NCI-H2107 treated with DMSO at 0.1 percent for 48 hours (cell line): ENCODE measurements around the gene EFHD1.
A peak's percentile ranks its signal among the peaks of the same experiment; 100 is the strongest.
"Not testable (repeated sequence)": the region's sequence is repeated elsewhere in the genome, so short reads cannot be mapped to it uniquely, and the experiment has no call there.

ENCODE experiments used
- DNase-seq: peaks from one replicate; lab custom pipeline; 2025; ENCODE audit not compliant: unreplicated experiment; lab: John Stamatoyannopoulos, UW

EFHD1 gene

DNA sequence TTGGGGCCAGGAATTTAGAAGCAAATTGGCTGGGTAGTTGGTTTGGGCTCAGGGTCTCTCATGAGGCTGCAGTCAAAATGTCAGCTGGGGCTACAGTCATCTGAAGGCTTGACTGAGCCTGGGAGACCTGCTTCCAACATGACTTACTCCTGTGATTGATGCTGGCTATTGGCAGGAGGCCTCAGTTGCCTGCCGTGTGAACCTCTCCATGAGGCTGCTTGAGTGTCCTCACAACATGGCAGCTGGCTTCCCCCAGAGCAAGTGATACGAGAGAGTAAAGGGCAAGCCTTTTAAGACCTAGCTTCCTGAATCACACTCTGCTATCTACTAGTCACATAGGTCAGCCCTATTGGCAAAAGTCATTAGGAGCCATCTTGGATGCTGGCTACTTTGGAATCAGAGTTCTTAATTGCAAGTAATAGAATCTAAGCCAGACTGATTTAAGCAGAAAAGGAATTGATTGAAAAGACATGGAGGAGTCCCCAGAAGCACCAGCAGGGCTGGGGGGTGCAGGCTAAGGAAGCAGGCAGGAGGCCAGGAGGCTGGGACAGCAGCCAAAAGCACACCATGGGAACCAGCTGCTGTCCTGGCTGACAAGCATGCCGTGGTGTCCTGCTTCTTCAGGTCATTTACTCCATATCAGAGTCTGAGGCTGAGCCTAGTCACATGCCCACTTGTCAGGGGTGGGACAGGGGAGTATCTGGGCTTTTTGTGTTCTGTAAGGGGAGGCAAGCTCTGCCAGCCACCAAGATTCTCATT, 55.9 kb downstream of the EFHD1 start:
- no peak for DNase-seq

DNA sequence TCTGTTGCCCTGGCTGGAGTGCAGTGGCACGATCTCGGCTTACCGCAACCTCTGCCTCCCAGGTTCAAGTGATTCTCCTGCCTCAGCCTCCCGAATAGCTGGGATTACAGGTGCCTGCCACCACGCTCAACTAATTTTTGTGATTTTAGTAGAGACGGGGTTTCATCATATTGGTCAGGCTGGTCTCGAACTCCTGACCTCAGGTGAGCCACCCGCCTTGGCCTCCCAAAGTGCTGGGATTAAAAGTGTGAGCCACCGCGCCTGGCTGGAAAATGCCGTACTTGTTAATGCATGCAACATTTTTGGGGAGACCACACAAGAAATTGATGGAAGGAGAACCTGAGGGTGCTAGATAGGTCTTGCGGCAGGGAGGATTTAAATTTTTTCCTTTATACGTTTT, 57.7 kb downstream of the EFHD1 start:
- DNase-seq, result not testable (repeated sequence)

DNA sequence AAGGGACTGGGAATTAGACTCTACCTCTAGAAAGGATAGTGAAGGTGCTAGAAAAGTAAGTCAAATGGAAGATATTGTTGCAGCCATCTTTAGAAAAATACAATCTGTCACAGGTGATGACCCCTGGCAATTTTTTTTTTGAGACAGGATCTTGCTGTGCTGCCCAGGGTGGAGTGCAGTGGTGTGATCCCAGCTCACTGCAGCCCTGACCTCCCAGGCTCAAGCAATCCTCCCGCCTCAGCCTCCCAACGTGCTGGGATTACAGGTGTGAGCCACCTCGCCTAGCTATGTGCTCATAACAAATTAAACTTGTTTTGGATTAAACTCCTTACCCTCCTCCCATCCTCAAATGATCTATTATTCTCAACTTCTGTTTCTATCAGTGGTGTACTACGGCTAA, 59.9 kb downstream of the EFHD1 start:
- no peak for DNase-seq

DNA sequence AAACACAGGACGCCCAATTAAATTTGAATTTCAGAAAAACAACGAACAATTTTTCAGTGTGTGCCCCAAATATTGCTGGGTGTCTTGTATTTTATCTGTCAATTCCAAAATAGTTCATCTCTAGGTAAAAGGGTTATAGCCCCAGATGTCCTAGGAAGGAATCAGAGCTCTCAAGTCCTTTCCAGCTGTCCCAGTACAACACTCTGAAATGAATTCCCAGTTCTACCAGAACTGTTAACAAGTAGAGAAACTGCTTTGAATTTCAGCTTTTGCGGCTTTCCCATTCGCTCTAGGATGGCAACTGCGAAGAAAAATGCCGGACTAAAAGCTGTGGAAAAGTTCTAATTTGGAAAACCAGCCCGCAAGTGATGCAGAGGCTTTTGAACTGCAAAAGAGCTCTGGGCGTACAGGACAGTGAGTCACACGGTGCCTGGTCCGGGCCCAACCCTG, 63.2 kb downstream of the EFHD1 start:
- DNase-seq, result no peak

DNA sequence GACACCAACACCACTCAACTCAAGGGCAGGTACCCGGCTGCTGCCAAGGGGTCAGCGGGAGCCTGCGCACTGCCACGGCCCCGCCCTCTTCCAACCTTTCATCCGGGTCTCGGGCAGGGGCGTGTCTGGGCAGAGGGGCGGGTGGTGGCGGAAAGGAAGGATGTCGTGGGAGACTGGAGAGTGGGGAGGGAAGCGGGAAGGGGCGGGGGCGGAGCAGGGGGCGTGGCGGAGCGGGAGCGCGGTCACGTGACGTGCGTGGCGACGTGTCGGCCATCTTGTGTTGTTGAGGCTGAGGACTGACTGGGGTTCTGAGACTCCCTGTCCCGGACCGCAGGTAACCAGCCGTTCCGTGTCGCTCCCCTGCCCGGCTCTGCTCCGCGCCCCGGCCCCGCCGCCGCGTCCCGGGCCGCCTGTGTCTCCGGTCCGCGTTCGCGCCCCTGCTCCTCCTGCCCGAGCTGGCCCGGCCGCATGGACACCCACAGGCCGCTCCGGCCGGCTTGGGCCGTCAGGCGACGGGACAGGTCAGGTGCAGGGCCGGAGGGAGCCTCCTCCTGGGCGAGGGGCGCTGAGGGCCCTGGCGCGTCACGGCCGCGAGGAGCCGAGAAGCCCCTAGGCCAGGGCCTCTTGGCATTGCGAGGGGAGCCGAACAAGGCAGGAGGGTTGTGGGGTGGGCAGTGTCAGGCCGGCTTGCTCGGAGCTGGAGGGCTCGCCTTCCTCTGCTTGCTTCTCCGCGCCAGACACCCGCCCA, 63.8 kb downstream of the EFHD1 start, which contains the start of gene GIGYF2:
Gene GIGYF2, plus strand, starts transcription at position 273 of the 748 bp plus-strand sequence. CDS start 37,867 bp downstream, outside the sequence.
- DNase-seq, result peak; percentile 89

DNA sequence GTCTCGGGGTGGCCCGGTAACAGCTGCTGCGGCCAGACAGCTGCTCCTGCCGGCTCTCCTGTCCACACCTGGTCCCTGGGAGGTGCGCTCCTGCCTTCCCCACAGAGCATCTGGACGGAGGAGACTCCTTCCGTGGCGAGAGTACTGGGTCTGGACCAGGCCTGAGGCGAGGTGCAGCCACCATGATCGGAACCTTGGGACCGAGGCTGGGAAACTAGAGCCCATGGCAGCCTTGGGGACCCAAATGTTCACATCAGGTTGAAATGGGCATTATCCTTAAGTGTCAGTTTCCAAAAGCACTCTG, 64.4 kb downstream of the EFHD1 start:
- no peak for DNase-seq

DNA sequence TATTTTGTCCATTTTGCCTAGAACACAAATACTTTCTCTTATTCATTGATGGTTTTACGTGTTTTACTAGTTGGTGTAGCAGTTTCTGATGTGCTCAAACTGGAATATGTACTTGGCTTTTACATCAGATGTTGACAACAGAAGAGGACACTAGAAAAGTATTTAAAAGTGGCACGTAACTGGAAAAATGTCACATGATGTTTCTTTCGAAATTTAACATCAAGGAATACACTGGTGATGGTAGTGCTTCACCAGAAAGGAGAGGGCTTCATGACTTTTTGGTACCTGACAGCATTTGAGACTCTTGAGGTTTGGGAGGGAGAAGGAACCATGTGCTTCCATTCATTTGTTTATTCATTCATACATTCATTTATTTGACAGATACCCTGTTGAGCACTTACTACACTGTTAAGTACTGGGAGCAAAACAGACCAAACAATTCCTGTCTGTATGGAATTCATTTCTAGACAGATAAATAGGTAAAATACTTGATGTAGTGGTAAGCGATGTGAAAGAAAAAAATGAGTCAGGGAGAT, 65.2 kb downstream of the EFHD1 start:
- no peak for DNase-seq

DNA sequence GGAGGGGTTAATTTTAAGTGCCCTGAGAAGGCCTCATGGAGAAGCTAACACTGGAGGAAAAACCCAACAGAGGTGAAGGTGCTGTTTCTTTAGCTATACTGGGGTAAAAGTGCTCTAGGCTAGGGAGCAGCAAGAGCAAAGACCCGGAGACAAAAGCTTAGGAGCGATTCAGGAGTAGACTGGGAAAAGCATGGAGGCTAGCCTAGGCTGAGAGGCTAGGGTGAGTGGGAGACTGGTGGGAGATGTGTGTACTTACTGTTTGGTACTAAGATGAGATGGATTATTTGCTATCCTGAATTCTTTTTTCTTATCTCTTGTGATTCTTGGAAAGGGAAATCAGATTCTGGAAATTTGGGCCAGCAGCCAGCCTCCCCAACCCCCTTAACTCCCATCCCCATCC, 65.7 kb downstream of the EFHD1 start:
- DNase-seq, result no peak

DNA sequence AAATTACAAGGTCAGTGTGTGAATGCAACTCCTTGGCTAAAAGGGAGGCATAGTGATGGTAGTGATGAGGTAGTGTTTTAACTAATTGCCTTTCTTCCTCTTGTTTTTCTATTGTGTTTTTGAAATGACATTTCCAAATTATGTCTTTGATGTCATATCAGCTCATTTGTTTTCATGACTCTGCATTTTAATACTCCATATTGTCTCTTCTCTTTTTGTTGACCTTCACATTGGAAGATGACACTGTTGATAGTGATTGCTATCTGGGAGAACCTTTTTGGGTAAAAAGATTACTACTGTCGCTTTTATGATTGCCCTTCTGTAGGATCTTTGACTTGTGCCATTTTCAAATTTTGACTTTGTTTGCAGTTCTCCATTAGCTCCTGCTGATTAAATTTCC, 66.8 kb downstream of the EFHD1 start:
- DNase-seq, result no peak

DNA sequence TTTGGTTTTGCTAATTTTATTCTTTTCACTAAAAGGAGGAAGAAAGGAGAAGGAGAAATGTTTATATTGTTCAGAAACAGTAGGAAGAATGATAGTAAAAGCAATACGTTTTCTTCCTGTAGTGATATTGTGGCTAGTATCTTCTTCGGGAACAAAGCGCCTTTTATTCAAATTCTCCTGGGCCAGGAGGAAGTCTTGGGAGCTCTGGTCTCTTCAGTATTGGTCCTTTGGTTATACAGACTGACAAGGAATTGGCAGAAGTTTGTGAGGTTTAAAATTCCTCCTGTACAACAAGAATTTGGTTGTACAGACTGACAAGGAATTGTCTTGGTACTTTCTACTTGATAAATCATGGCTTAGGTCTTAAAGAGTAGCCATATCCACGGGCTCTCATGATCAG, 73.7 kb downstream of the EFHD1 start:
- DNase-seq, result no peak

DNA sequence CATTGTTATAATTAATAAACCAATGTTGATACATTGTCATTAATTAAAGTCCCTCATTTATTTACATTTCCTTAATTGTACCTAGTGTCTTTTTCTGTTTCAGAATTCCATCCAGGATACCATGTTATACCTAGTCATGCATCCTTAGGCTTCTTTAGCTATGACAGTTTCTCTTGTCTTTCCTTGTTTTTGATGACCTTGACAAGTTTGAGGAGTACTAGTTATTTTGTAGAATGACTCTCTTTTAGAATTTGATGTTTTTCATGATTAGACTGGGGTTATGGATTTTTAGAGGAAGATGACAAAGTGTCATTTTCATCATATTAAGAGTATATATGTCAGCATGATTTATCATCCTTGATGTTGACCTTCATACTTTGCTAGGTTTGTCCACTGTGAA, 80.1 kb downstream of the EFHD1 start:
- no peak for DNase-seq

DNA sequence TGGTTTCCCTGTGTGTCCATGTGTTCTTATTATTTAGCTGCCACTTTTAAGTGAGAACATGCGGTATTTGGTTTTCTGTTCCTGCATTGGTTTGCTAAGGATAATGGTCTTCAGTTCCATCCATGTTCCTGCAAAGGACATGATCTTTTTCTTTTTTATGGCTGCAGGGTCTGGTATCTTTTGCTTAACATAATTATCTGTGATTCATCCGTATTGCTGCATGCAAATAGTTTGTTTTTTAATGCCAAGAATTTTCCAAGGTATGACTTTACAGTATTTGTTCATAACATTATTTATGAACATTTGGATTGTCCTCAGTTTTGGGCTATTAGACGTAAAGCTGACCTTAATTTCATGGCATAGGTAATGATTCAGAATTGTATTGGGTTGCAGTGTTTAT, 81.6 kb downstream of the EFHD1 start:
- no peak for DNase-seq

DNA sequence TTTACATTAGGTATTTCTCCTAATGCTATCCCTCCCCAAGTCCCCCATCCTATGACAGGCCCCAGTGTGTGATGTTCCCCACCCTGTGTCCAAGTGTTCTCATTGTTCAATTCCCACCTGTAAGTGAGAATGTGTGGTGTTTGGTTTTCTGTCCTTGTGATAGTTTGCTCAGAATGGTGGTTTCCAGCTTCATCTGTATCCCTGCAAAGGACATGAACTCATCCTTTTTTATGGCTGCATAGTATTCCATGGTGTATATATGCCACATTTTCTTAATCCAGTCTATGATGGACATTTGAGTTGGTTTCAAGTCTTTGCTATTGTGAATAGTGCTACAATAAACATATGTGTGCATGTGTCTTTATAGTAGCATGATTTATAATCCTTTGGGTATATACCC, 86.7 kb downstream of the EFHD1 start:
- not testable (repeated sequence) for DNase-seq

DNA sequence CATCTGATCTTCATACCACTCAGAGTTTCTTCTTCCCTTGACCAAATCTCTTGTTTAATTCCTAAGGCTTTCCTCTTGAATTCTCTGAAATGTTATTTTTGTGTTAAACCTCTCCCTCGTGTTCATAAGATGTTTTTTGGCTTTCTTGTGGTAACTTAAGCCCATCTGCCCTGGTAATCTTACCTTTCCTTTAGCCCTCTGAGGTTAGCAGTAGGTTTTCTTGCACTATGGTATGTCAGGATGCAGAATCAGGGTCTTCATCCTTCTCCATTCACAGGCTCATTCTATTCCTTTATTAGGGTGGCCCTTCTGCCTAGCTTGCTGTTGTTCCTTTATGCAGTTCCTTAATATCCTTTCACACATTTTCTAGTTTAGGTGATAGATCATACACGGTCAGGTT, 87.9 kb downstream of the EFHD1 start:
- DNase-seq, result no peak

DNA sequence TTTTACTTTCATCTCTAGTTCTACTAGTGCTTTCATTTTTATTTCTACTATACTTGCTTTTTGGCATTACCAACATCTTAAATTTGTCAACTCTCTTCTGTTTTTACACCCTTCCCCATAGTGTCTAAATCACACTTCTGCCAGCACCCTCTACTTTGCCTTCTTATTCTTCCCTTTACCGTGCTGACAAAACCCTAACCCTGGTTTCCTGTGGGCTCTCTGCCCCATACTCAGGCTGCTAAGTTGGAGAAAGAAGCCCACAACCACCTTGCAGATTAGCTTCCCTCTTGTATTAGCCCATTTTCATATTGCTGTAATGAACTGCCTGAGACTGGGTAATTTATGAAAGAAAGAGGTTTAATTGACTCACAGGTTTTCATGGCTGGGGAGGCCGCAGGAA, 88.5 kb downstream of the EFHD1 start:
- DNase-seq, result no peak

DNA sequence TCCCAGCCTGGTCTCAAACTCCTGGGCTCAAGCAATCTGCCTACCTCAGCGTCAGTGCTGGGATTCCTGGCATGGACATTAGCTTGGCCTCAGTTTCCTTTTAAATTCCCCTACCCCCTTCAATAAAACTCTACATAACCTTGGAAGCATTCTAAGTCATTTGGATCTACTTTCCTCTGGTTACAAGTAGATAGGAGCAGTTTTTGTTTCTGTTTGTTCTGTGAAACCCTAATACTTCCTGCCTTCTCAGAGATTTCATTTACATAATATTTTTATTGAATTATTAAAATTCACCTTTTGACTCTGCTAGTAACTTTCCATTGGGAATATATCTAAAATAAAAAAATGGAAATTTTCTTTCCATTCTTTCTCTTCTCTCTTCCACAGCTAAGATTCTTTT, 89.6 kb downstream of the EFHD1 start:
- no peak for DNase-seq

DNA sequence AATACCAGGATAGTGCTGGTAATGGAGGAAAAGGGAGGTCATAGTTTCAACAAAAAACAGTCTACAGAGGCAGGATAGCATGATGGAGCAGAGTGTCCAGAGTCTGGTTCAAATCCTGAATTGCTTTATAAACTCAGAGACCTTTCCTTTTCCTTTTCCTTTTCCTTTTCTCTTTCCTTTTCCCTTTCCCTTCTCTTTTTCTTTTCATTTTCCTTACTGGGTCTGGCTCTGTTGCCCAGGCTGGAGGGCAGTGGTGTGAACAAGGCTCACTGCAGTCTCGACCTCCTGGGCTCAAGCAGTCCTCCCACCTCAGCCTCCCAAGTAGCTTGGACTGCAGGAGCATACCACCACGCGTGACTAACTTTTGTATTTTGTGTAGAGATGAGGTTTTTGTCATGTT, 95.4 kb downstream of the EFHD1 start:
- no peak for DNase-seq

DNA sequence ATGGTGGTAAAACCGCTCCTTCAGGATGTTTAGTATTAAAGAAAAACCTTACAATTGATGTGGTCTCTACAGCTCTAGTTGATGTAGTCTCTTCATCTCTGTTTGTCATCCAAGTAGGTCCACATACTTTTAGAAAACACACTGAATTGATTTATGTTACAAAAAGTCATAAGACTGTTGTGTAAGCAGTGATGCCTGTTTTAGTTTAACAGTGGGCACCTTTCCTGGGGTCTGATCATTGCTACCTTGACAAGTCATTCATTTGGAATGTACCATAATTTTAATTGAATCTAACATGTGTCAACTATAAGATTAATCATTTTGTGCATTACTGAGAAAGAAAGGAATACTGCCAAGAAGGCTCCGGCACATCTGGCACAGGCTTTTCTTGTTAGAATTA, 98.1 kb downstream of the EFHD1 start:
- DNase-seq, result no peak
